Neural cell (in vitro differentiated cells): ENCODE results near the gene GPLD1.

Source experiments
- EP300 ChIP-seq: fragments of 450-650 bp; conservative IDR thresholded peaks from 2 replicates; pipeline ENCODE4 v1.6.1; 2014; ENCODE audit warnings: antibody characterized with exemption, mild to moderate bottlenecking, moderate library complexity; ENCODE audit not compliant: poor library complexity, severe bottlenecking
- EZH2 ChIP-seq: fragments of 200-600, 300-800 bp; shearing (Covaris generic), sonication (generic); IDR thresholded peaks from 2 replicates; pipeline ENCODE4 v1.6.1; 2014; ENCODE audit warnings: antibody characterized with exemption, low read length, borderline replicate concordance, mild to moderate bottlenecking; ENCODE audit not compliant: insufficient read depth, poor library complexity, severe bottlenecking
- POLR2AphosphoS5 ChIP-seq: IDR thresholded peaks from 2 replicates; pipeline ENCODE4 v1.6.1; 2012
- RAD21 ChIP-seq: fragments of 450-650 bp; conservative IDR thresholded peaks from 2 replicates; pipeline ENCODE4 v1.6.1; 2014; ENCODE audit warnings: antibody characterized with exemption, mild to moderate bottlenecking, moderate library complexity
- TAF1 ChIP-seq: IDR thresholded peaks from 2 replicates; pipeline ENCODE4 v1.6.1; 2012; ENCODE audit warnings: low read depth
- TF ChIP-seq, protein P1 (sequence below): fragments of 450-650 bp; IDR thresholded peaks from 2 replicates; pipeline ENCODE4 v1.5.1; 2014; ENCODE audit warnings: antibody characterized with exemption, mild to moderate bottlenecking, moderate library complexity; ENCODE audit not compliant: poor library complexity, severe bottlenecking
- TF ChIP-seq, protein P2 (sequence below): IDR thresholded peaks from 2 replicates; pipeline ENCODE4 v1.6.1; 2012; ENCODE audit warnings: borderline replicate concordance

DNA sequence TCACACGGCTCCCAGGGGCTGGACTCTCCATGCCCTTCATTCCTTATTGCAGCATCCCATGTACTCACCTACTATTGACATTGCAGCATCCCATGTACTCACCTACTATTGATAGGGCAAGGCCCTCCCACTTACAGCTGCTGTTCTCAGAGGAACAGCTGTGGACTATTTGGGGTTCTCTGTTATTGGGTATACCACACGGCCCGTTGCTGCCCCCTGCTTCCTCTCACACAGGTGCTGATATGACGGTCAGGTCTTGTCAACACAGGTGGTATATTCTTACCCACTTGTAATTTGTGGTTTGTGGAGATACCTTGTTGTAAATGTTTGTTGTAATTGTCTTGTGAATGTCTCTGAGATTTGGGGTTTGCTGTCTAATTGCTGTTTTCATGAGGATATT is 24.2 kb upstream of the GPLD1 start:
- TF ChIP-seq EP300, result no peak
- TF ChIP-seq, protein P1, sequence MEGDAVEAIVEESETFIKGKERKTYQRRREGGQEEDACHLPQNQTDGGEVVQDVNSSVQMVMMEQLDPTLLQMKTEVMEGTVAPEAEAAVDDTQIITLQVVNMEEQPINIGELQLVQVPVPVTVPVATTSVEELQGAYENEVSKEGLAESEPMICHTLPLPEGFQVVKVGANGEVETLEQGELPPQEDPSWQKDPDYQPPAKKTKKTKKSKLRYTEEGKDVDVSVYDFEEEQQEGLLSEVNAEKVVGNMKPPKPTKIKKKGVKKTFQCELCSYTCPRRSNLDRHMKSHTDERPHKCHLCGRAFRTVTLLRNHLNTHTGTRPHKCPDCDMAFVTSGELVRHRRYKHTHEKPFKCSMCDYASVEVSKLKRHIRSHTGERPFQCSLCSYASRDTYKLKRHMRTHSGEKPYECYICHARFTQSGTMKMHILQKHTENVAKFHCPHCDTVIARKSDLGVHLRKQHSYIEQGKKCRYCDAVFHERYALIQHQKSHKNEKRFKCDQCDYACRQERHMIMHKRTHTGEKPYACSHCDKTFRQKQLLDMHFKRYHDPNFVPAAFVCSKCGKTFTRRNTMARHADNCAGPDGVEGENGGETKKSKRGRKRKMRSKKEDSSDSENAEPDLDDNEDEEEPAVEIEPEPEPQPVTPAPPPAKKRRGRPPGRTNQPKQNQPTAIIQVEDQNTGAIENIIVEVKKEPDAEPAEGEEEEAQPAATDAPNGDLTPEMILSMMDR, result no peak
- TF ChIP-seq EZH2, result no peak
- TF ChIP-seq, protein P2, sequence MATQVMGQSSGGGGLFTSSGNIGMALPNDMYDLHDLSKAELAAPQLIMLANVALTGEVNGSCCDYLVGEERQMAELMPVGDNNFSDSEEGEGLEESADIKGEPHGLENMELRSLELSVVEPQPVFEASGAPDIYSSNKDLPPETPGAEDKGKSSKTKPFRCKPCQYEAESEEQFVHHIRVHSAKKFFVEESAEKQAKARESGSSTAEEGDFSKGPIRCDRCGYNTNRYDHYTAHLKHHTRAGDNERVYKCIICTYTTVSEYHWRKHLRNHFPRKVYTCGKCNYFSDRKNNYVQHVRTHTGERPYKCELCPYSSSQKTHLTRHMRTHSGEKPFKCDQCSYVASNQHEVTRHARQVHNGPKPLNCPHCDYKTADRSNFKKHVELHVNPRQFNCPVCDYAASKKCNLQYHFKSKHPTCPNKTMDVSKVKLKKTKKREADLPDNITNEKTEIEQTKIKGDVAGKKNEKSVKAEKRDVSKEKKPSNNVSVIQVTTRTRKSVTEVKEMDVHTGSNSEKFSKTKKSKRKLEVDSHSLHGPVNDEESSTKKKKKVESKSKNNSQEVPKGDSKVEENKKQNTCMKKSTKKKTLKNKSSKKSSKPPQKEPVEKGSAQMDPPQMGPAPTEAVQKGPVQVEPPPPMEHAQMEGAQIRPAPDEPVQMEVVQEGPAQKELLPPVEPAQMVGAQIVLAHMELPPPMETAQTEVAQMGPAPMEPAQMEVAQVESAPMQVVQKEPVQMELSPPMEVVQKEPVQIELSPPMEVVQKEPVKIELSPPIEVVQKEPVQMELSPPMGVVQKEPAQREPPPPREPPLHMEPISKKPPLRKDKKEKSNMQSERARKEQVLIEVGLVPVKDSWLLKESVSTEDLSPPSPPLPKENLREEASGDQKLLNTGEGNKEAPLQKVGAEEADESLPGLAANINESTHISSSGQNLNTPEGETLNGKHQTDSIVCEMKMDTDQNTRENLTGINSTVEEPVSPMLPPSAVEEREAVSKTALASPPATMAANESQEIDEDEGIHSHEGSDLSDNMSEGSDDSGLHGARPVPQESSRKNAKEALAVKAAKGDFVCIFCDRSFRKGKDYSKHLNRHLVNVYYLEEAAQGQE, result no peak
- TF ChIP-seq RAD21, result no peak
- TF ChIP-seq POLR2AphosphoS5, result no peak
- no peak for TF ChIP-seq TAF1
